Muscle of leg (tissue), 16 donors: Measurements from ENCODE around the gene ZMAT5. TPM values are rescaled to one million over a fixed set of nuclear protein-coding genes. Genes with fewer than 3 reads are reported as not detected.

Experiments used
- DNase-seq: peaks from one replicate; pipeline ENCODE4 v3.0.0; 2013
- H3K27ac ChIP-seq: one replicate; pipeline ENCODE4 v1.5.1; 2013; ENCODE audit warnings: mild to moderate bottlenecking, low read length, control low read depth
- H3K27me3 ChIP-seq: one replicate; pipeline ENCODE4 v1.6.1; 2013; ENCODE audit warnings: low read length; ENCODE audit not compliant: control insufficient read depth, insufficient read depth
- H3K36me3 ChIP-seq: one replicate; pipeline ENCODE4 v1.6.1; 2013; ENCODE audit warnings: low read length; ENCODE audit not compliant: control insufficient read depth, insufficient read depth
- H3K4me1 ChIP-seq: one replicate; pipeline ENCODE4 v1.6.1; 2013; ENCODE audit warnings: low read length; ENCODE audit not compliant: control insufficient read depth, insufficient read depth
- H3K4me3 ChIP-seq: one replicate; pipeline ENCODE4 v1.5.1; 2013; ENCODE audit warnings: low read length, control low read depth
- H3K9me3 ChIP-seq: replicated peaks from 2 replicates; pipeline ENCODE4 v1.6.1; 2013; ENCODE audit warnings: low read depth, low read length; ENCODE audit not compliant: control insufficient read depth
- WGBS: methylation state at CpG from one replicate; pipeline ENCODE4 v1.1.5; 2013; ENCODE audit warnings: missing lambda C conversion rate; ENCODE audit not compliant: insufficient coverage; 5-methylcytosine and 5-hydroxymethylcytosine counted together
- long read RNA-seq, 11 donors: transcript quantifications; one replicate each; lab custom pipeline, GENCODE V29; 2026
- polyA plus RNA-seq, 8 donors: library from polyadenylated mRNA; unstranded; fragments of 120-200 nt; gene quantifications; one replicate each; pipeline versions ENCODE4 v1.2.1 to v1.2.3, GENCODE V29; 2013; ENCODE audit warnings: inconsistent platforms in 1 of 8, low replicate concordance in 1 of 8; ENCODE audit not compliant: insufficient read length in 8 of 8, insufficient read depth in 1 of 8
- total RNA-seq: library from RNA; stranded (reverse); fragments of 120-200 nt; gene quantifications from one replicate; pipeline ENCODE4 v1.2.4, GENCODE V29; 2013

Gene ZMAT5
- total RNA-seq (23.5 TPM), polyA plus RNA-seq (10 to 100 TPM; 15.4 to 21.1 (median 18.1) TPM)
- long read RNA-seq, donor 1, partial matches to known transcripts = 0 of 8 reads
- long read RNA-seq, donor 1, other reads (novel, unspliced or antisense) = 6 of 8 reads
- long read RNA-seq, donor 2 = 0 reads
- long read RNA-seq, donor 3, partial matches to known transcripts = 371 of 442 reads
- long read RNA-seq, donor 3, other reads (novel, unspliced or antisense) = 67 of 442 reads
- long read RNA-seq, donor 4, partial matches to known transcripts = 0 of 9 reads
- long read RNA-seq, donor 4, other reads (novel, unspliced or antisense) = 6 of 9 reads
- long read RNA-seq, donor 5, transcript ZMAT5-201 (6 exons, 899 nt) = major isoform, 11 of 27 reads
- long read RNA-seq, donor 5, partial matches to known transcripts = 0 of 27 reads
- long read RNA-seq, donor 5, other reads (novel, unspliced or antisense) = 16 of 27 reads
- long read RNA-seq, donor 6, transcript ZMAT5-201 (6 exons, 899 nt) = major isoform, 8 of 25 reads
- long read RNA-seq, donor 6, partial matches to known transcripts = 0 of 25 reads
- long read RNA-seq, donor 6, other reads (novel, unspliced or antisense) = 17 of 25 reads
- long read RNA-seq, donor 7, partial matches to known transcripts = 0 of 13 reads
- long read RNA-seq, donor 7, other reads (novel, unspliced or antisense) = 12 of 13 reads
- long read RNA-seq, donor 8, partial matches to known transcripts = 0 of 8 reads
- long read RNA-seq, donor 8, other reads (novel, unspliced or antisense) = 5 of 8 reads
- long read RNA-seq, donor 9, partial matches to known transcripts = 0 of 7 reads
- long read RNA-seq, donor 9, other reads (novel, unspliced or antisense) = 5 of 7 reads
- long read RNA-seq, donor 10, partial matches to known transcripts = 0 of 12 reads
- long read RNA-seq, donor 10, other reads (novel, unspliced or antisense) = 9 of 12 reads
- long read RNA-seq, donor 11, partial matches to known transcripts = 0 of 10 reads
- long read RNA-seq, donor 11, other reads (novel, unspliced or antisense) = 8 of 10 reads

GRCh38 chr22:29766632-29767170 is at the start of gene ZMAT5:
Gene ZMAT5 (minus strand): TSS chr22:29767007. CDS start chr22:29748544, 18,463 bp downstream.
- no peaks in the 10 kb centered on the region for H3K9me3 ChIP-seq
- H3K4me1 ChIP-seq = peaks cover 15% of the 10 kb centered on the region
- 0% methylated on average over 25 of the region's 32 CpGs for WGBS
- peak within 1 kb of the TSS; percentile 100 for H3K4me3 ChIP-seq
- peaks cover 19% of the 10 kb centered on the region for H3K36me3 ChIP-seq
- peak within 1 kb of the TSS; percentile 78 for H3K27ac ChIP-seq
- peak; percentile 99 for DNase-seq
- no peaks in the 10 kb centered on the region for H3K27me3 ChIP-seq

GRCh38 chr22:29816539-29816938 is 49.7 kb upstream of the ZMAT5 start:
- H3K4me1 ChIP-seq = peaks cover 14% of the 10 kb centered on the region
- H3K36me3 ChIP-seq = peaks cover 75% of the 10 kb centered on the region
- 62% methylated on average over 5 of the region's 6 CpGs for WGBS
- peak; percentile 27 for DNase-seq
- H3K27ac ChIP-seq = no peak overlapping the region
- H3K4me3 ChIP-seq = no peak overlapping the region
- no peaks in the 10 kb centered on the region for H3K9me3 ChIP-seq
- H3K27me3 ChIP-seq = no peaks in the 10 kb centered on the region

GRCh38 chr22:29816128-29816527 is 49.3 kb upstream of the ZMAT5 start:
- peak; percentile 46 for DNase-seq
- Histone ChIP-seq H3K9me3 (no peaks in the 10 kb centered on the region), H3K4me1 (peaks cover 14% of the 10 kb centered on the region), H3K27ac (peak overlapping the region; percentile 13), H3K27me3 (no peaks in the 10 kb centered on the region), H3K36me3 (peaks cover 74% of the 10 kb centered on the region), H3K4me3 (no peak overlapping the region)
- WGBS = no CpG with 5 or more reads among the region's 2 CpGs

GRCh38 chr22:29815580-29815979 is 48.8 kb upstream of the ZMAT5 start:
- H3K4me3 ChIP-seq = no peak overlapping the region
- peak; percentile 51 for DNase-seq
- H3K27ac ChIP-seq = no peak overlapping the region
- H3K4me1 ChIP-seq = peaks cover 14% of the 10 kb centered on the region
- no peaks in the 10 kb centered on the region for H3K27me3 ChIP-seq
- no peaks in the 10 kb centered on the region for H3K9me3 ChIP-seq
- WGBS = 22% methylated on average over 1 of the region's 4 CpGs
- peaks cover 71% of the 10 kb centered on the region for H3K36me3 ChIP-seq

- Histone ChIP-seq H3K4me3 (no peak overlapping the region), H3K27ac (no peak overlapping the region), H3K27me3 (no peaks in the 10 kb centered on the region), H3K9me3 (no peaks in the 10 kb centered on the region), H3K36me3 (peaks cover 68% of the 10 kb centered on the region), H3K4me1 (peaks cover 14% of the 10 kb centered on the region)
- WGBS = 98% methylated on average over 4 of the region's 5 CpGs
- DNase-seq = no peak
Measured at GRCh38 chr22:29814003-29814402, 47.2 kb upstream of the ZMAT5 start.

- Histone ChIP-seq H3K9me3 (no peaks in the 10 kb centered on the region), H3K4me3 (no peak overlapping the region), H3K36me3 (peaks cover 65% of the 10 kb centered on the region), H3K4me1 (peaks cover 14% of the 10 kb centered on the region), H3K27me3 (no peaks in the 10 kb centered on the region), H3K27ac (no peak overlapping the region)
- DNase-seq = no peak
- WGBS = 83% methylated on average over 1 of the region's 3 CpGs
Measured at GRCh38 chr22:29813563-29813962, 46.8 kb upstream of the ZMAT5 start.

- 100% methylated on average over 2 of the region's 8 CpGs for WGBS
- Histone ChIP-seq H3K27ac (no peak overlapping the region), H3K4me1 (peaks cover 14% of the 10 kb centered on the region)
Measured at GRCh38 chr22:29813126-29813525, 46.3 kb upstream of the ZMAT5 start.

GRCh38 chr22:29811377-29811776 is 44.6 kb upstream of the ZMAT5 start:
- Histone ChIP-seq H3K4me3 (no peak overlapping the region), H3K36me3 (peaks cover 71% of the 10 kb centered on the region), H3K27me3 (no peaks in the 10 kb centered on the region), H3K4me1 (peaks cover 11% of the 10 kb centered on the region), H3K9me3 (no peaks in the 10 kb centered on the region), H3K27ac (no peak overlapping the region)
- DNase-seq = no peak
- no CpG with 5 or more reads among the region's 2 CpGs for WGBS

More at GRCh38 chr22:29813126-29813525, 46.3 kb upstream of the ZMAT5 start:
- peaks cover 66% of the 10 kb centered on the region for H3K36me3 ChIP-seq
- no peak overlapping the region for H3K4me3 ChIP-seq
- DNase-seq = no peak
- no peaks in the 10 kb centered on the region for H3K27me3 ChIP-seq
- no peaks in the 10 kb centered on the region for H3K9me3 ChIP-seq

GRCh38 chr22:29810216-29810615 is 43.4 kb upstream of the ZMAT5 start:
- no CpG with 5 or more reads among the region's 2 CpGs for WGBS
- Histone ChIP-seq H3K36me3 (peaks cover 73% of the 10 kb centered on the region), H3K27ac (peak overlapping the region; percentile 3), H3K4me3 (no peak overlapping the region), H3K9me3 (no peaks in the 10 kb centered on the region), H3K27me3 (no peaks in the 10 kb centered on the region), H3K4me1 (peaks cover 5% of the 10 kb centered on the region)
- peak; percentile 73 for DNase-seq
